ENCODE measurements around the gene CD4. TPM values are rescaled to one million over a fixed set of nuclear protein-coding genes. Genes with fewer than 3 reads are reported as not detected.

The CD4 gene
- total and polyA plus RNA-seq, 2 of the 4 experiments (the other 2 are of a cell fraction): 5.7 to 15.0 TPM

- Histone ChIP-seq H3K56ac (ENCODE audit: extremely low read depth, insufficient read depth, low read length) (0 out of 2 replicates have a peak overlapping the region, but pooled peaks have one; percentile 79), H3K27me3 (ENCODE audit: control insufficient read depth, insufficient read depth, low read length) (no peaks in the 10 kb centered on the region), H3K27ac (ENCODE audit: insufficient read depth, low read length) (peak overlapping the region; percentile 79), H3K79me1 (ENCODE audit: low read depth in 1 of 2, low read length in 2 of 2) (peaks cover 25 to 69% of the 10 kb centered on the region in 2 experiments), H2AFZ (replicated peaks; ENCODE audit: low read length, poor library complexity) (peak overlapping the region; percentile 85), H4K8ac (ENCODE audit: low read depth in 2 of 2, low read length in 2 of 2) (peak overlapping the region in 1 of 2 experiments; percentile 35; a peak in 2 of 4 replicates), H4K91ac (ENCODE audit: insufficient read depth, low read depth, low read length) (peak overlapping the region; percentile 74), H3K4me1 (ENCODE audit: control insufficient read depth, insufficient read depth, low read length) (peaks cover 22% of the 10 kb centered on the region), H3K23ac (ENCODE audit: low read depth, low read length) (peak overlapping the region; percentile 97), H3K14ac (replicated peaks; ENCODE audit: low read depth, low read length) (peak overlapping the region; percentile 90), H2BK120ac (ENCODE audit: low read depth, low read length) (peak overlapping the region; percentile 59; the same call in 1 of the 2 replicates), H3K9ac (ENCODE audit: low read depth, low read length) (peak overlapping the region; percentile 73), H4K5ac (ENCODE audit: low read depth, low read length) (peak overlapping the region; percentile 52), H3K36me3 (ENCODE audit: control insufficient read depth, insufficient read depth, low read length) (peaks cover 17% of the 10 kb centered on the region), H3K4me2 (ENCODE audit: low read depth, low read length) (peak overlapping the region; percentile 83), H2BK20ac (ENCODE audit: low read depth, low read length) (no peak overlapping the region), H2BK15ac (ENCODE audit: low read depth, low read length) (no peak overlapping the region), H2AK9ac (replicated peaks; ENCODE audit: low read depth, low read length, poor library complexity) (peak overlapping the region; percentile 98), H4K20me1 (ENCODE audit: insufficient read depth, low read length) (peaks cover 35% of the 10 kb centered on the region), H3K9me3 (ENCODE audit: control insufficient read depth, insufficient read depth, low read length) (no peaks in the 10 kb centered on the region), H3K9me1 (ENCODE audit: insufficient read depth, low read length) (peaks cover 23% of the 10 kb centered on the region), H3K4me3 (ENCODE audit: insufficient read depth, low read depth, low read length) (peak overlapping the region; percentile 67), H2AK5ac (ENCODE audit: low read depth, low read length) (peak overlapping the region; percentile 86), H3K18ac (ENCODE audit: low read depth, low read length) (peak overlapping the region; percentile 49), H3K4ac (ENCODE audit: low read depth, low read length) (peak overlapping the region; percentile 93), H2BK5ac (ENCODE audit: low read depth, low read length, poor library complexity, severe bottlenecking) (peak overlapping the region; percentile 59)
- ChIA-PET CTCF (interaction anchor here (0.6 to 3.2 kb wide), 5 partner anchors 11 to 58 kb away, joined by 3 to 27 read pairs (median 4); partner anchors contain the start of genes CD4 and MLF2), POLR2A (ENCODE audit: unreplicated experiment) (interaction anchor here (0.6 to 2.5 kb wide), 6 partner anchors 8 to 254 kb away, joined by 3 to 21 read pairs (median 4); partner anchors contain the start of genes GPR162 and MLF2)
- 0% methylated on average over 66 of the region's 88 CpGs; no CpG with 5 or more reads in 1 of the 2 experiments for WGBS, 2 experiments (ENCODE audit: extremely low coverage in 2 of 2, insufficient read length in 1 of 2)
- ATAC-seq (ENCODE audit: low read depth): peak; percentile 38
- intact Hi-C loops (cut with micrococcal nuclease): loop anchor here (10.0 kb wide), 1 partner anchor 152 kb away; no protein-coding TSS in a partner anchor
- no TSS peak for BruUV-seq (replicated peaks)
- dilution Hi-C loops (cut with HindIII; ENCODE audit: low sequenced_read_pairs, unreplicated experiment): no loop called here
- DNase-seq: peak; percentile 64
- in situ Hi-C loops (cut with MboI; ENCODE audit: low sequenced_read_pairs): no loop called here
- TF ChIP-seq FOS (IDR thresholded peaks at IDR 0.05; ENCODE audit: low read depth, low read length): no peak
- no peak for TF ChIP-seq ELK1 (IDR thresholded peaks at IDR 0.05; ENCODE audit: borderline replicate concordance, low read depth, low read length)
- TF ChIP-seq MAZ (IDR thresholded peaks at IDR 0.05; ENCODE audit: borderline replicate concordance, low read depth, low read length): peak; percentile 87
- TF ChIP-seq POLR2A (IDR thresholded peaks at IDR 0.05; ENCODE audit: low read depth, low read length): no peak
- 0 out of 2 replicates have a peak, but pooled peaks have one; percentile 64 for TF ChIP-seq MXI1 (IDR thresholded peaks at IDR 0.05; ENCODE audit: borderline replicate concordance, low read depth, low read length)
- no peak for TF ChIP-seq MAFK (IDR thresholded peaks at IDR 0.05; ENCODE audit: low read depth, low read length)
- TF ChIP-seq RCOR1 (IDR thresholded peaks at IDR 0.05; ENCODE audit: insufficient replicate concordance, low read length): no peak
- TF ChIP-seq RFX5 (IDR thresholded peaks at IDR 0.05; ENCODE audit: low read depth, low read length): no peak
- TF ChIP-seq SMC3 (IDR thresholded peaks at IDR 0.05; ENCODE audit: low read depth, low read length): peak; percentile 39
- no peak for TF ChIP-seq BHLHE40 (IDR thresholded peaks at IDR 0.05; ENCODE audit: low read depth, low read length)
- no peak for TF ChIP-seq CEBPB (IDR thresholded peaks at IDR 0.05; ENCODE audit: low read depth, low read length)
- TF ChIP-seq CHD1 (IDR thresholded peaks at IDR 0.05; ENCODE audit: low read depth, low read length): no peak
- TF ChIP-seq USF2 (IDR thresholded peaks at IDR 0.05; ENCODE audit: low read depth, low read length): no peak
- peak; percentile 51 for TF ChIP-seq RAD21 (IDR thresholded peaks at IDR 0.05; ENCODE audit: low read length)
- TF ChIP-seq NFE2L2 (IDR thresholded peaks at IDR 0.05; ENCODE audit: low read depth, low read length): no peak
Observed at GRCh38 chr12:6766651-6767349, 22.5 kb upstream of the CD4 start.
